ENCODE results near the gene AKAP13. TPM values are rescaled to one million over a fixed set of nuclear protein-coding genes. Genes with fewer than 3 reads are reported as not detected.

The AKAP13 gene
- total RNA-seq, 4 donors from 2014 or later, result 131 to 265 (median 224) TPM

DNA sequence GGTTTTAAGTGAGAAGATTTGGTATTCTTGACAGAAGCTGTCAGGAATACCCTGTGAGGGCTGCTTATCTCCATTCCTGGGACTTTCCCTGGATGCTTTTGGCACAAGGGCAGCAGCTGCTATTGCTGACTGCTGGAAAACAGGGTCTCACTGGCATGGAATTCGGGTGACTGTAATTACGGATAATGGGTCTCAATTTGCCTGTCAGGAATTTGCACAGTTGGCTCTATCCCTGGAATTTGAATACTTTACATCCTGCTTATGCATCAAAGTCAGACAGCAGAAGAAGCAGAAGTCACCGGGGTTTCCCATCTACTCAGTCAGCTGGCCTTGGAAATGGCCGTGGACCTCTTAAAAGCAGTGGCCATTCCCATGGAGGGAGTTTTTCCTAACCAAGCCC is 25.9 kb upstream of the AKAP13 start:
- TF ChIP-seq, protein P1, sequence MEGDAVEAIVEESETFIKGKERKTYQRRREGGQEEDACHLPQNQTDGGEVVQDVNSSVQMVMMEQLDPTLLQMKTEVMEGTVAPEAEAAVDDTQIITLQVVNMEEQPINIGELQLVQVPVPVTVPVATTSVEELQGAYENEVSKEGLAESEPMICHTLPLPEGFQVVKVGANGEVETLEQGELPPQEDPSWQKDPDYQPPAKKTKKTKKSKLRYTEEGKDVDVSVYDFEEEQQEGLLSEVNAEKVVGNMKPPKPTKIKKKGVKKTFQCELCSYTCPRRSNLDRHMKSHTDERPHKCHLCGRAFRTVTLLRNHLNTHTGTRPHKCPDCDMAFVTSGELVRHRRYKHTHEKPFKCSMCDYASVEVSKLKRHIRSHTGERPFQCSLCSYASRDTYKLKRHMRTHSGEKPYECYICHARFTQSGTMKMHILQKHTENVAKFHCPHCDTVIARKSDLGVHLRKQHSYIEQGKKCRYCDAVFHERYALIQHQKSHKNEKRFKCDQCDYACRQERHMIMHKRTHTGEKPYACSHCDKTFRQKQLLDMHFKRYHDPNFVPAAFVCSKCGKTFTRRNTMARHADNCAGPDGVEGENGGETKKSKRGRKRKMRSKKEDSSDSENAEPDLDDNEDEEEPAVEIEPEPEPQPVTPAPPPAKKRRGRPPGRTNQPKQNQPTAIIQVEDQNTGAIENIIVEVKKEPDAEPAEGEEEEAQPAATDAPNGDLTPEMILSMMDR (IDR thresholded peaks at IDR 0.05; ENCODE audit: low read depth), result no peak

DNA sequence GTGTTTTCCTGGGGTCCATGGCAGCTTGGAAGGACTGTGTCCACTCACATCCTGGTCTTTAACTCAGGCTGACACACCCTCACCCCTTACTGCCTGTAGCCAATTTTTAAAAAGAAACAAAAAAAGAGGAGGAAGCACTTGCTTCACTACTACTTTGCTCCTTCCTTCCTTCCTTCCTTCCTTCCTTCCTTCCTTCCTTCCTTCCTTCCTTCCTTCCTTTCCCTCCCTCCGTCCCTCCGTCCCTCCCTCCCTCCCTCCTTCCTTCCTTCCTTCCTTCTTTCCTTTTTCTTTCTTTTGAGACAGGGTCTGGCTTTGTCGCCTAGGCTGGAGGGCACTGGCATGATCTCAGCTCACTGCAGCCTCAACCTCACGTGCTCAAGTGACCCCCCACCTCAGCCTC is 25.5 kb upstream of the AKAP13 start:
- TF ChIP-seq, protein P1 (IDR thresholded peaks at IDR 0.05; ENCODE audit: low read depth), result no peak

DNA sequence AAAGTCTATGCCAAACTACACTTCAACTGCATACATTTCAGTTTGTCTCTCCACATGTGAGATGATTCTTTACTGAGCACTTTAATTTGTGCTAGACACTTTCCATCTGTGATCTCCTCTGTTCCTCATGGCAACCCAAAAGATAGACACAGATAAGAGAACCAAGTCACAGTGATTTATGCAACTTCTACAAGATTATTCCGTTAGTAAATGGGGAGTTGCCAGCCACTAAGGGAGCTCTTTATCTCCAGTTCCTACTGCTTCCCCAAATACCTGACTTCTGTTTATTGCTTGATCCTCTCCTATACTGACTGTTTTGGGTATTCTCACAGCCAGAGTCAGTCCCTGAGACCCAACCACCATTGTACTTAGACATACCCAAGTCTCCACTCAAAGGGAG is 24.1 kb upstream of the AKAP13 start:
- TF ChIP-seq, protein P1 (IDR thresholded peaks at IDR 0.05; ENCODE audit: low read depth), result no peak

DNA sequence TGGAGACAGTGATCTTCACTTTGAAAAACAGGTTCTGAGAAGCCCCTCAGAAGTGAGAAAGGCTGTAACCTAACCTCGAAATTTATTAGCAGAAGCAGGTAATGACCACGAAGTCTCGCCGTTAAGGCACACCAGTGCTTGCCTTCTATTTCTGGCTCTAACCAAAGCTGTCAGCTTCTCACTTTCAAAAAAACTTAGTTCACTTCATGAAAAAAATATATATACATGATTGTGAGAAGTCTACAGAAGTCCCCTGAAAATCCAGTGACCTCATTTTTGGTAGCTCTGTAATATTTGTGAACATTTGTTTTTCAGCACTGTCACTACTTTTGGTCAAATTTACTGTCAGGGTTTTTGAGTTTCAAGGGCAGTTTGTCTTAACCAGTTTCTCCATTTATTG is 19.1 kb upstream of the AKAP13 start:
- TF ChIP-seq, protein P1 (IDR thresholded peaks at IDR 0.05; ENCODE audit: low read depth), result no peak

DNA sequence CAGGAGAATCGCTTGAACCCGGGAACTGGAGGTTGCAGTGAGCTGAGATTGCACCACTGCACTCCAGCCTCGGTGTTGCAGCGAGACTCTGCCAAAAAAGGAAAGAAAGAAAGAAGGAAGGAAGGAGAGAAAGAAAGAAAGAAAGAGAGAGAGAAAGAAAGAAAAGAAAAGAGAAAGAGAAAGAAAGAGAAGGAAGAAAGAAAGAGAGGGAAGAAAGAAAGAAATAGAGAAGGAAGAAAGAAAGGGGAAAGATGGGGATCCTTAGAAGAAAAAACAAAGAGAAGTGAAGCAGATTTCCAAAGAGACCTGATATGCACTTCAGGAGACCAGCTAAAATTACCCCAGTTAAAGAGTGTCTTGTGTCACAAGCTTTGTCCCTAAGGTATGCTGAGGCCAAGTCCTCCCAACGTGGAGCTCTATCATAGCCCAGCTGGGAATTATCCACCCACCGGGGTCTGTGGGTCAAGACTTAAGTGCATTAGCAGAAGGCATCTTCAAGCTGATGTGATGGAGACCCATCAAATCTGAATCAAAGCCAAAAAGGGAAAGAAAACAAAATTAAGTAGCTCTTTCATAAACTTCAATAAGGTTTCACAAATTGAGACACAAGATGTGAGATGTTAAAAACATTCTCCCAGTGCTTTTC is 17.8 kb upstream of the AKAP13 start:
- TF ChIP-seq, protein P1 (IDR thresholded peaks at IDR 0.05; ENCODE audit: low read depth), result no peak

DNA sequence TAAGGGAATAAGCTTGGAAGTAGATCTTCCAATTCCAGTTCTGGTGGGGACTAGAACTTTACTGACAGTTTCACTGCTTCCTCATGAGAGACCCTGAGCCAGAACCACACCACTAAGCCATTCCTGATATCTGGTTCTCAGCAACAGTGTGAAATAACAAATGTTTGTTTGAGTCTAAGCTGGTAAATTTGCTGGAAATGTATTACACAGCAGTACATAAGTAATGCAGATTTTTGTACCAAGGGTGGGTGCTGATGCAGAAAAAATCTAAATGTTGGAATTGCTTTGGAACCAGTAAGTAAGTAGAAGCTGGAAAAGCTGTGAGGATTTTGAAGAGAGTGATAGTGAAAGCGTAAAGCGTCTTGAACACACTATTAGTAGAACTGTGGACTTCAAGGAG is 14.4 kb upstream of the AKAP13 start:
- TF ChIP-seq, protein P1 (IDR thresholded peaks at IDR 0.05; ENCODE audit: low read depth), result no peak

DNA sequence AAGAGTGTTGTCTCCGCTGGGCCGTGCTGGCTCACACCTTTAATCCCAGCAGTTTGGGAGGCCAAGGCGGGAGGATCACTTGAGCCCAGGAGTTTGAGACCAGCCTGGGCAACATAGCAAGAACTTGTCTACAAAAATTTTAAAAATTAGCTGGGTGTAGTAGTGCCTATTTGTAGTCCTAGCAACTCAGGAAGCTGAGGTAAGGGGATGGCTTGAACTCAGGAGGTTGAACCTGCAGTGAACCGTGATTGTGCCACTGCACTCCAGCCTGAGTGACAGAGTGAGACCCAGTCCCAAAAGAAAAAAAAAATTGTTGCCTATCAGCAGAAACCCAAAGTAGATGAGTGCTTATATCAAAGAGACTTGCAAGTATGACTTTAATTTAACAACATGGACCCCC is 12.7 kb upstream of the AKAP13 start:
- TF ChIP-seq, protein P1 (IDR thresholded peaks at IDR 0.05; ENCODE audit: low read depth), result no peak
